Suppressor macrophage (primary cell): ENCODE results near the gene SVBP.
"Not testable (repeated sequence)": the region's sequence is repeated elsewhere in the genome, so short reads cannot be mapped to it uniquely, and the experiment has no call there.

Experiments used
- DNase-seq, 4 experiments: peaks; one replicate each; pipeline ENCODE4 v3.0.0-alpha.2; 2020 to 2022

SVBP gene

DNA sequence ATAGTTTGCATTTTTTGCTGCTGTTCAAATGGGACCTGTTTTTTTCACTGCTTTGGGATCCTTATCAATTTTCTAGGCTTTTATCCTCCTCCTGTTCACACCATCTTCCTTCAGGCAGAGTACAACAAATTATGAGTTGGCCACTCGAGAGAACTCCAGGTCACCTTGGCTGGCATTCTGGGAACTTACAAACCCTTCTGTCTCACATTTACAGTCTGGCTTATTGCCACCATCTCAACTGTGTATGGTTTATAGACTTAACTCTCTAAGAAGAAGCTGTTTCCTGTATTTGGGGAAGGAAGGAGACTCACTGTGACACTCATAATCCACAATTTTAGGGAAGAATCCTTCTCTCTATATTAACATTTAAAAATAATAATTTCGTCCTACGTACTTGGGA is 23.8 kb upstream of the SVBP start:
- DNase-seq = peak in 2 of 4 experiments; percentile 31 to 32

GRCh38 chr1:42838482-42839190 is 21.4 kb upstream of the SVBP start:
- peak; percentile 44 to 61 (median 56) for DNase-seq

- DNase-seq = peak; percentile 44 to 71 (median 68)
Observed at GRCh38 chr1:42837709-42838108, 20.5 kb upstream of the SVBP start.

DNA sequence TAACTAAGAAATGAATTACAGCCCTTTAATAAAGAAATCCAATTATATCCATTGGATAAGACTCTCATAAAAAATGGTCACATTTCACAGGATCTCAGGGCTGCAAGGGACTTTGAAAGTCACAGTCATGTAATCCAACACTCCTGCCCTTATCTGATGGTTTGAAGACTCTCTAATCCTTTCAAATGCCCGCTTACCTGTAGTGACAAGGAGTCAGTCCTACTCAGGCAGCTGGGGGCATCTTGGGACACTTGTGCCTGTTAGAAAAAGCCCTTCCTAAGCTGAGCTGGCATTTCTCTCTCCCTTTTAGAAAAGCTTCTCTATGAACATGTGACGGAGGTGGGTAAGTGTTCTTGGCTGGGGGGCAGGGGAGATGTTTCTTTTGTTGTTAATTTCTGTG is 18.2 kb upstream of the SVBP start:
- no peak for DNase-seq

GRCh38 chr1:42834803-42835202 is 17.6 kb upstream of the SVBP start:
- no peak for DNase-seq

GRCh38 chr1:42833981-42834380 is 16.8 kb upstream of the SVBP start:
- DNase-seq = peak in 3 of 4 experiments; percentile 45 to 54 (median 48)

DNA sequence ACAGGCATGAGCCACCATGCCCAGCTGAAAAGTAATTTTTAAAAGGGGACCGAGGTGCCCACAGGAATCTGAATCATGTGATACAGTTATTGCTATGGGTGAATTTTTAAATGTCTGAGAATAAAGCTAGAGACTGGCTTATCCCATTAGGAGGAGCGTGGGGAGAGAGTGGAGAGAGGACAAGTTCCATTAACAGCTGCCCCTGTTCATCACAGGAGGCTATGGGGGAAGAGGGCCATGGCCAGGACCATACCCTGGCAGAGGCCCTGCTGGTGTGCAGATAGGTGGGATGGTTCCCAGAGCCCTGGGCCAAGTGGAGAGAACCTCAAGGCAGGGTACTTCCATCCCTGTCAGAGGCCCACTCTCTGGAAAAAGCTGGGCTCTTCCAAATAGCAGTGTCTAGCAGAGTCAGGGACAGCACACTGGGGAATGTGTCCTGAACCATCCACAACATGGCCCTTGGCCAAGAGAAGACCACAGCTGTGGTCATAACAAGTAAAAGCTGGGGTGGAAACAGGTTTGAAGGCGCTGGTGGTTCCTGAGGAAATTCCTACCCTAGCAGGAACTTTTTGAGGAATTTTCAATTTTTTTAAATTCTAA is 15.5 kb upstream of the SVBP start:
- DNase-seq = no peak

- DNase-seq = no peak
Observed at GRCh38 chr1:42831273-42831672, 14.1 kb upstream of the SVBP start.

GRCh38 chr1:42830631-42831030 is 13.4 kb upstream of the SVBP start:
- DNase-seq = no peak

GRCh38 chr1:42825036-42825851 is 8.0 kb upstream of the SVBP start:
- DNase-seq = no peak

DNA sequence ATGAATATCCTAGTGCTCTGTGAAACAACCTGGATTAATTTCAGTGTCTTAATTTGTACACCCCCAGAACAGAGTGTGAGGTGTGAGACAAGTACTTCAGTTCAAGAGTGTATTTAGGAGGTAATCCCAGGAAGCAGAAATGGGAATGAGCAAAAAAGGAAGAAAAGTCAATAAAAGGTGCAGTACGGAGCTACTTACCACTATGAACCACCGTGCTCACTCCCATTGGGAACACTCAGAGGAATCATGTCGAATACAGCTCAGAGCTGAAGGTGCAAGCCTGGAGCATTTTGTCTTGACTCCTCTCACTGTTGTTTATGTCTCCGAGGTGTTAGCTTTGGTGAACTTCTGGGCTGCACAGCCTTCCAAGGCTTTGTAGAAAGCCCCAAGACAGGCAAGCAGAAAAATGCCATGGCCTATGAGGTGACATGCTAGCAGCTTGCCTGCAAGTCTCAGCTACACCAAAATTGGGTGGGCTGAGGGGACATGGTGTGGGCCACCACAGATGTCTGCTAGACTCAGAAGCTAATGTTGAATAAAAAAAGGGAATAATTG is 7.4 kb upstream of the SVBP start:
- DNase-seq = no peak

GRCh38 chr1:42822800-42823392 is 5.7 kb upstream of the SVBP start:
- peak in 1 of 4 experiments; percentile 31 for DNase-seq

- DNase-seq = no peak
Observed at GRCh38 chr1:42821690-42822089, 4.5 kb upstream of the SVBP start.

DNA sequence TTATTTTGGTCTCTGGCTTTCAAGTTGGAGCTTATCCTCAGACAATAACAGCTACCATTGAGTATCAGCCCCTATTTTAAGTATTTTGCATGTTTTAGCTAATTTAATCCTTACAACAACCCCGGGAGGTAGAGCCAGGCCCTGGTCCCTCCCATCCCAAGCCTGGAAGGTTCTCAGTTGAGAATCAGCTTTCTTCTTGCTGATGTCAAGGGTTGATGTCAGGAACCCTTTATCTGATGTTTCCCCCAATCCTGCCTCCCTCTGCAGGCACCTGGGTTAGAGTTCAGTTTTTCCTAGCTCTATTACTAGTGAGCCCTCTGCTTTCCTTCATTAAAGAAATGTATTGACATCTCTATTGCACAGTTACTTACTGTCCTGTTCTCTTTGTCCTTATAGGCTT is 3.6 kb upstream of the SVBP start:
- DNase-seq = no peak

- DNase-seq = no peak
Observed at GRCh38 chr1:42817976-42818375, 779 bp upstream of the SVBP start.

- DNase-seq = no peak
Observed at GRCh38 chr1:42817440-42817767, 207 bp upstream of the SVBP start.

- DNase-seq = no peak
Observed at GRCh38 chr1:42815941-42816584, 1.1 kb downstream of the SVBP start.

GRCh38 chr1:42814815-42815214 is 2.4 kb downstream of the SVBP start:
- DNase-seq = not testable (repeated sequence)

DNA sequence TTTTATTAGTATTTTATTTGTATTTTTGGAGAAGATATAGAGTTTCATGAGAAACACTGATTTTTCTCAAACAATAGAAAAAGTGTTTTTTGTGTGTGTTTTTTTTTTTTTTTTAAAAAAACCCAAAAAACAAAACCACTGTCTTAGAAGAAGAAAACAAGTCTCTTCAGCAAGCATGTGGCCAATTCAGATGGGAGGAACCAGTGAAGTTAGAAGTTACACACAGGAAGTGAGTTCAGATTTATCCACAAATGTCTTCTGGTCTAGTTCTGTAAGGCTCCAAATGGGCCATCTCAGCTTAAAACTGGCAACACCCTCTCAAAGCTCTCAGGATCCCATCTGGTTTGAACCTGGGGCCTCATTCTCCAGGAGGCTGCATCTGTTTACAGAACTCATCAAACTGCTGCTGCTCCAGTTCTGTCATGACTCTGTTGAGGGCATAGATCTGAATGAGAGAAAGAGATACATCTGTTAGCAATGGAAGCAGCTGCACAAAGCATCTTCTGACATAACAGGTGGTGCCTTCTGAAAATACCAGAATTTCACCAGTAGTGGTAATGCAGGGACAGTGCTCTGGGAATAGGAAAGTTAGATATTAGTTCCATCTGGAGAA is 10.0 kb downstream of the SVBP start:
- DNase-seq = no peak

DNA sequence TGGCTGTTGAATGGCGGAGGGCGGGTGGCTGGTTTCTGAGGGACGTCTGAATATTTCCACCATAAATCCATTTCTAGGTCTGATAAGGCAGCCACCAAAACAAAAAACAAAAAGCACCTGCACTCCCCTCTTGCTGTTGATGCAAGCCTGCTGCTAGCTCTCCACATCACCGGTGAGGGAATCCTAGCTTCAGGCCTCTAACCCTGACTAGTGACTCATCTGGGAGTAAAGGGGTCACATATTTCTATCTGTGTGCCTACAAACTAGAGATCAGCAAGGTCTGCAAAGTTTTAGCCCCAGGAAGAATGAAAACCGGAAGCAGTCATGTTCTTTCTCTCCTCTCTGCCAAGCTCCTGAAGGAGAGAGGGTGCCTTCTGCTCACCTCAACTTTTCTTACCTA is 10.6 kb downstream of the SVBP start:
- no peak for DNase-seq

DNA sequence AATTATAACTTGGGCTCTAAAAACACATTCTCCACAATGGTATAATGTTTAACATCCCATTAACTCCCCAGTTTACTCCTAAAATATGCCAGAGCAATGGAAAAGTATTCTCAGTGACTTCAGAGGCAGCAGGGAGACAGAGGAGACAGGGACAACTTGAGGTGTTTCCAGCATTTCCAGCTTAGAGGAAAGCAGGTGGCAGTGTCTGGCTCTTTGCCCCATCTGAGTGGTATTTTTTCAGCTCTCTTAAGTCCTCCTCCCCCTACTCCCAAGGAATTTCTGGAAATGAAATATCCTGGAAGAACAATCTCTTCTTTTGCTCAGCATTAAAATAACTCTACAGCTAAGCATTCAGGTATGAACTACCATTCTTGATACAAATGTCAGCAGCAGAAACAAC is 11.0 kb downstream of the SVBP start:
- DNase-seq = no peak

GRCh38 chr1:42801832-42802473 is 15.2 kb downstream of the SVBP start:
- DNase-seq = no peak
